HG03103 (cell line): ENCODE measurements around the gene MED12L.
"Not testable (repeated sequence)": the region's sequence is repeated elsewhere in the genome, so short reads cannot be mapped to it uniquely, and the experiment has no call there.

ENCODE experiments used
- ATAC-seq: cut with Tn5 transposase; IDR thresholded peaks from one replicate; pipeline ENCODE4 v1.9.1; 2021; ENCODE audit warnings: low read depth; ENCODE audit not compliant: unreplicated experiment

Gene MED12L

DNA sequence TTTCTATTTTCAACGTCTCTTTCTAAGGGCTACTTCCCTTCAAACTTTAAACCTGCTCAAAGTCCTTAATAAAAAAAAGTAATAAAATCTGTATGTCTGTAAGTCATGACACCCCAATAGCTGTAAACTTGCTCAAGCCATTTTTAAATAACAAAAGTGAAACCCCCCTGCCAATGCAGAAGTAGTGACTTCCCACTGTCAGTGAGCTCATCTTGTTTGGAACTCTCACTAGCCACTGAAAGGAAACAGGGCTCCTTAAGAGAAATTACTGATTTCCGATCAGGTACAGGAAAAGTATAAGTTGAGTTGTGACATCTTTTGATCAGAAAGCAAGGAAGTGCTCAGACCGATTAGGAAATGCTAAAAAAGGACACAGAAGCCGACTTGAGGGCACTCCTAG lies 145.2 kb downstream of the MED12L start:
- ATAC-seq: peak; percentile 51

GRCh38 chr3:151232403-151232802 lies 146.9 kb downstream of the MED12L start:
- ATAC-seq: not testable (repeated sequence)

GRCh38 chr3:151232991-151233390 lies 147.5 kb downstream of the MED12L start:
- no peak for ATAC-seq

- ATAC-seq: no peak
Measured at GRCh38 chr3:151234825-151235224, 149.4 kb downstream of the MED12L start.

- ATAC-seq: no peak
Measured at GRCh38 chr3:151236316-151236715, 150.9 kb downstream of the MED12L start.

GRCh38 chr3:151236736-151237135 lies 151.3 kb downstream of the MED12L start:
- no peak for ATAC-seq

DNA sequence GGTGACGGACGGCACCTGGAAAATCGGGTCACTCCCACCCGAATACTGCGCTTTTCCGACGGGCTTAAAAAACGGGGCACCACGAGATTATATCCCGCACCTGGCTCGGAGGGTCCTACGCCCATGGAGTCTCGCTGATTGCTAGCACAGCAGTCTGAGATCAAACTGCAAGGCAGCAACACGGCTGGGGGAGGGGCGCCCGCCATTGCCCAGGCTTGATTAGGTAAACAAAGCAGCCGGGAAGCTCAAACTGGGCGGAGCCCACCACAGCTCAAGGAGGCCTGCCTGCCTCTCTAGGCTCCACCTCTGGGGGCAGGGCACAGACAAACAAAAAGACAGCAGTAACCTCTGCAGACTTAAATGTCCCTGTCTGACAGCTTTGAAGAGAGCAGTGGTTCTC lies 156.5 kb downstream of the MED12L start:
- not testable (repeated sequence) for ATAC-seq

DNA sequence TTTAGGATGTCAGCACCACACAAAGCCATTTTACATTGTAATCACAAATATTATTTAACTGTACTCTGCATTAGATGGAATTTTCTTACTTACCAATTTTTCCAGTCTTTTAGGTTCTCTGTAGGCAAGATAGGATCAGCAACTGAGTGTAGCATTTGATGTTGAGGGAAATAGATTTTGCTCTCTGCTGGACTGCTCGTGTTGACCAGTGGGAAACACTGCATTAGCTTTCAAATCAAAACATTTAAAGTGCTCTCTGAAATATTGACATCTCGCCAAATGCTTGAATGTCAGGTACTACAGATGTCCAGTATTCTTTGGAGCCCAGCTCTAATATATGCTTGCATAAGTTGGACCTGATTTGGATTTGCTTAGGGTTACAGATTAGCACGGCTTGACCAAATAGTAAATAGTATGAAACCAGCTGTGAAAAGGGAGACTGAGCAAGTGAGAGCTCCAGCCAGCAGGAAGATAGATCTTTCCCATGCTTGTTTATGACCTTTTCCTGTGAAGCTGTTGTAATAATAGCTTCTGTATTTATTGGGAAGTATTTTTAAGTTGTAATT lies 163.4 kb downstream of the MED12L start:
- ATAC-seq: no peak

DNA sequence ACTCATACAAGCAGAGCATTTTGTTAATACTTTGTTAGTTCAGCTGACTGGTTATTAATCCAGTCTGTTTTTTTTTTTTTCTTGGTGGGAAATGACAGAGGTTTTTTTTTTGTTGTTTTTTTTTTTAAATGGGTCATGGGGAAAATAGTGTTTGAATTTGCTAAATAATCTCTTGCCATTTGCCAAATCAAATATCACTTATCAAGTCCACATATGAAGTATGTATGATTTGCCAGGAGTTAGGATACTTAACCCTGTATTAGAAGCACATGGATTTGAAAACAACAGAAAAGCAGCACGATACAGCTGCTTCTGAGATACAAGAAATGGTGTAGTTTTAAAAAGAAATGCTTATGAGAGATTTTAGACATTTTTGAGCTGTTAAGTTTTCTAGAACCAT lies 171.3 kb downstream of the MED12L start:
- ATAC-seq: no peak

- ATAC-seq: no peak
Measured at GRCh38 chr3:151259664-151260063, 174.2 kb downstream of the MED12L start.

GRCh38 chr3:151262871-151263525 lies 177.5 kb downstream of the MED12L start:
- ATAC-seq: no peak

- ATAC-seq: no peak
Measured at GRCh38 chr3:151264605-151265004, 179.1 kb downstream of the MED12L start.

- no peak for ATAC-seq
Measured at GRCh38 chr3:151265166-151265565, 179.7 kb downstream of the MED12L start.

GRCh38 chr3:151265866-151266265 lies 180.4 kb downstream of the MED12L start:
- ATAC-seq: peak; percentile 91

DNA sequence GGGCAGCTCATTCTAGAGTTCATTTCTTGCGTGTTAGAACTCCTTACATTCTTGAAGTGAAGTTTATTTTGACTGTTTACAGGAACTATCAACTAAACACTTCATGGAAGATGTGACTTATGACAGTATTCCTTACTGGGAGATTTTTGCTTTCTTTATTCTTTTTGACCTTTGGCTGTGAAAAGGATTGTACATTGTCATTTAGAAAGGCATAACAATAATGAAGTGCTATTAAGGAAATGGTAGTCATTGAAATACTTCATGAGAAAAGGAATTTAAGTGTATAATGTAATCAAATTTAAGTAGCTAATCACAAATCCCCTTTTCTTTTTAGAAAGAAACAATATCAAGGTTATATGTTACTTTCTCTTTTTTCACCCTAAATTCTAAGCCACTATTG lies 181.6 kb downstream of the MED12L start:
- no peak for ATAC-seq

GRCh38 chr3:151268267-151269235 lies 183.1 kb downstream of the MED12L start:
- peak; percentile 51 for ATAC-seq

DNA sequence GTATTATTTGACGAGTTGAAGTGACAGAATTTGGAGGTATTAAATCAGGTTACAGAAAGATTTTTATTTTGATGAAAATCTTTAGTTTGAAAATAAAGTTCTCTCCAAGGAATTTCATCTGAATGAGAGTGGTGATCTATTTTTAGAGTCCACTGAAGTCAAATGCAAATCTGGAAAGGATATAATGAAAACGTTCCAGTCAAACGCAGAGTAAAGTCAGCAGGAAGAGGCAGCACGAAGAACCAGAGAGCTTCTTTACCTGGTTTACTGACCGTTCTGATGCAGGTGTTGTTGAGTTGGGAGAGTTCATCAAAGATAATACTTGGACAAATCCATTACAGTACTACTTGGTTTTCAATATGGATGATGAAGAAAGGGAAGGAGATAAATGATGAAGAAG lies 184.2 kb downstream of the MED12L start:
- ATAC-seq: no peak

DNA sequence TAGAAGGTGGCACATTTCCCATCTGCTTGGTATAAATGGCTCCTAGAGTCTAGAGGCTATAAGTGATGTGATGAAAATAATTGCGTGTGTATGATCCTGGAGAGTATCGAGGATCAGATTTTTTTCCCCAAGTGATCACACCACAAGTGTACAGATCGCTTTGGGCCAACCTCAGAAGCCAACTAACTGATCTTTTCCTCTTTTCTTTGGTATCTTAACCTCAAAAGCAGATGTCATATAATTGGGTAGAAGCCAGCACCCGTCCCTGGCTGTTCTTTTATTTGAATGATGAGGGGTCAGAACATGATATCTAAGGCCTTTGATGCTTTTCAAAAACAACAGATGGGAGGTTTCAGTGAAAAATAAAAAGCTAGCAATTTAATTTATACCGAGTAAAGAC lies 189.6 kb downstream of the MED12L start:
- ATAC-seq: no peak

DNA sequence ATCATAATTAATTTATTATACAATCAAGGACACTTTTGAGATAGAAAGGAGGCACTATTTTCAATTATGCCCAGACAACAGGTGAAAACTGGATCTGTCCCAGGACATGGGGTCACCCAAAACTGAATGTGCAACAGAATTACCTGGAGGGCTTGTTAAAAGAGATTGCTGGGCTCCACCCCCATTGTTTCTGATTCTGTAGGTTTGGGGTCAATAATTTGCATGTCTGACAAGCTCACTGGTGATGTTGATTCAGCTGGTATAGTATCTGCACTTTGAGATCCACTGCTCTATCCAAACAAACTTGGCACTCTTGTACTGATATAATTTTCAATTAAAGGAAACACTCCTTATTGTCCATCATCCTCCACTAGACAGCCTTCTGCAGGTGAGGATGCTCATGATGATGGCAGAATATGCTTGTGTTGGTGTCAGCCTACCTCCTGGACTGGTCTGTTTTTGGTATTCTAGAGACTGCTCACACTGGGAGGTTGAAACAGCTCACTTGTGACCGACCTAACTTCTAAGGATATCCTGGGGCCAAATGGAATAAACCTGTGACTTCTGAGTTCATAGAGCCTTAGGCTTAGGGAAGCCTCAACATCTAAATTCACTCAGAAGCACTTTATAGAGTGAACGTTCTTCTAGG lies 190.7 kb downstream of the MED12L start:
- no peak for ATAC-seq

DNA sequence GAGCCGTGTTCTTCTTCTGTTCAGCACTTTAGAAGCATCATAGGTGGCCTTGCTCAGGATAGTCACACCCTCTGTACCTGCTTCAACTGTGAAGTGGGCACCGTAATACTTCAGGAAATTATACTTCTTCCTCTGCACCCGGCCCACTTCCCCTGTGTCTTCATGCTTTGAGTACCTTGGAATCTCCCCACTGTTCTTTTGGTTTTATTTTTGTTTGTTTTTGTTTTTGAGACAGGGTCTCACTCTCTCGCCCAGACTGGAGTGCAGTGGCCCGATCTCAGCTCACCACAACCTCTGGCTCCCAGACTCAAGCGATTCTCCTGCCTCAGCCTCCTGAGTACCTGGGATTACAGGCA lies 191.2 kb downstream of the MED12L start:
- no peak for ATAC-seq

DNA sequence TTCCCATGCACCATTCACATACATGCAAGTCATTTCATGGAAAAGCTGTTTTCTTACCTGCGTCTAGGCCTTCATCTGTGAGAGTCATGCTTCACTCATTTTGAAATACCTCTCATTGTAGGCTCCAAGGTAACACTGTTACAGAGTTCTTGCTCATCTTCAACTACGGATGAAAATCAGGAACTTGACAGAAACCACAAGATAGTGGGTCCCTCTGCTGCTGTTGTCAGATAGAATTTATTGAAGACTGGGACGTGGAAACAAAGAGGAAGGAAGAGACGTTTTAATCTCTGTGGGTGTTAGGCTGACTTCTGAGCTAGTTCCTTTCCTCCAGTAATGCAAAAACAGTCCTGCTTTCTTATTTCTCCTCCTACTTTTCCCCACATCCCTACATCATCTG lies 192.8 kb downstream of the MED12L start, which contains the start of gene P2RY14:
Gene P2RY14, minus strand, starts transcription at position 313 of the 400 bp plus-strand sequence. CDS start 64,226 bp downstream, outside the sequence.
- no peak for ATAC-seq
